ENCODE measurements around the gene F7. TPM values are rescaled to one million over a fixed set of nuclear protein-coding genes. Genes with fewer than 3 reads are reported as not detected.

F7 gene
- total RNA-seq, 1 donor from 2014 or later: not detected

- no peak for TF ChIP-seq CTCF (IDR thresholded peaks at IDR 0.05; ENCODE audit: insufficient read depth, low read length, severe bottlenecking)
- Histone ChIP-seq H3K27me3 (ENCODE audit: control insufficient read depth, insufficient read depth, low read length) (peaks cover under 1% of the 10 kb centered on the region), H3K4me3 (ENCODE audit: low read depth, low read length) (no peak overlapping the region), H3K36me3 (ENCODE audit: control insufficient read depth, insufficient read depth, low read length) (no peaks in the 10 kb centered on the region)
- FAIRE-seq: peak; percentile 66
- no peak for DNase-seq (ENCODE audit: low read depth)
Observed at GRCh38 chr13:113126265-113127150, 20.9 kb downstream of the F7 start.

- Histone ChIP-seq H3K36me3 (ENCODE audit: control insufficient read depth, insufficient read depth, low read length) (no peaks in the 10 kb centered on the region), H3K27me3 (ENCODE audit: control insufficient read depth, insufficient read depth, low read length) (peaks cover 2% of the 10 kb centered on the region), H3K4me3 (ENCODE audit: low read depth, low read length) (no peak overlapping the region)
- DNase-seq (ENCODE audit: low read depth): no peak
- FAIRE-seq: no peak
- TF ChIP-seq CTCF (IDR thresholded peaks at IDR 0.05; ENCODE audit: insufficient read depth, low read length, severe bottlenecking): no peak
Observed at GRCh38 chr13:113129480-113129879, 23.9 kb downstream of the F7 start.

GRCh38 chr13:113129921-113130750 is 24.5 kb downstream of the F7 start:
- peaks cover 2% of the 10 kb centered on the region for H3K27me3 ChIP-seq (ENCODE audit: control insufficient read depth, insufficient read depth, low read length)
- FAIRE-seq: no peak
- no peak for TF ChIP-seq CTCF (IDR thresholded peaks at IDR 0.05; ENCODE audit: insufficient read depth, low read length, severe bottlenecking)
- no peak for DNase-seq (ENCODE audit: low read depth)
- no peak overlapping the region for H3K4me3 ChIP-seq (ENCODE audit: low read depth, low read length)
- H3K36me3 ChIP-seq (ENCODE audit: control insufficient read depth, insufficient read depth, low read length): no peaks in the 10 kb centered on the region

GRCh38 chr13:113135281-113135760 is 29.7 kb downstream of the F7 start:
- DNase-seq (ENCODE audit: low read depth) (no peak), FAIRE-seq (no peak)
- peaks cover 2% of the 10 kb centered on the region for H3K27me3 ChIP-seq (ENCODE audit: control insufficient read depth, insufficient read depth, low read length)
- no peak overlapping the region for H3K4me3 ChIP-seq (ENCODE audit: low read depth, low read length)
- TF ChIP-seq CTCF (IDR thresholded peaks at IDR 0.05; ENCODE audit: insufficient read depth, low read length, severe bottlenecking): no peak
- no peaks in the 10 kb centered on the region for H3K36me3 ChIP-seq (ENCODE audit: control insufficient read depth, insufficient read depth, low read length)

GRCh38 chr13:113137691-113138298 is 32.2 kb downstream of the F7 start:
- FAIRE-seq (no peak), DNase-seq (ENCODE audit: low read depth) (no peak)
- Histone ChIP-seq H3K4me3 (ENCODE audit: low read depth, low read length) (no peak overlapping the region), H3K36me3 (ENCODE audit: control insufficient read depth, insufficient read depth, low read length) (no peaks in the 10 kb centered on the region), H3K27me3 (ENCODE audit: control insufficient read depth, insufficient read depth, low read length) (no peaks in the 10 kb centered on the region)
- no peak for TF ChIP-seq CTCF (IDR thresholded peaks at IDR 0.05; ENCODE audit: insufficient read depth, low read length, severe bottlenecking)
